Hematopoietic multipotent progenitor cell treated with erythropoietin and hydrocortisone succinate and interleukin-3 and kit ligand, for 6 days (in vitro differentiated cells): ENCODE results near the gene BBS12.

Experiments
- DNase-seq: peaks from one replicate; pipeline ENCODE4 v3.0.0-alpha.2; 2015

BBS12 gene

GRCh38 chr4:122732329-122733026, at the start of gene BBS12:
Gene BBS12, plus strand, starts transcription at chr4:122732704. Its CDS starts 9,189 bp downstream, at chr4:122741893.
- DNase-seq = peak; percentile 100

GRCh38 chr4:122686691-122687090, 45.8 kb upstream of the BBS12 start:
- no peak for DNase-seq

GRCh38 chr4:122687531-122688061, 44.9 kb upstream of the BBS12 start:
- DNase-seq = peak; percentile 14

GRCh38 chr4:122688529-122689140, 43.9 kb upstream of the BBS12 start:
- DNase-seq = no peak

GRCh38 chr4:122689972-122690371, 42.5 kb upstream of the BBS12 start:
- no peak for DNase-seq

GRCh38 chr4:122691988-122692387, 40.5 kb upstream of the BBS12 start:
- no peak for DNase-seq

GRCh38 chr4:122692641-122693520, 39.6 kb upstream of the BBS12 start:
- DNase-seq = no peak

- DNase-seq = no peak
Observed at GRCh38 chr4:122695226-122695625, 37.3 kb upstream of the BBS12 start.

- no peak for DNase-seq
Observed at GRCh38 chr4:122700178-122700725, 32.3 kb upstream of the BBS12 start.

GRCh38 chr4:122701061-122701460, 31.4 kb upstream of the BBS12 start:
- no peak for DNase-seq

GRCh38 chr4:122701965-122702364, 30.5 kb upstream of the BBS12 start:
- DNase-seq = no peak

GRCh38 chr4:122702939-122703338, 29.6 kb upstream of the BBS12 start:
- no peak for DNase-seq

GRCh38 chr4:122703868-122704267, 28.6 kb upstream of the BBS12 start:
- DNase-seq = no peak

- no peak for DNase-seq
Observed at GRCh38 chr4:122705009-122705408, 27.5 kb upstream of the BBS12 start.

- no peak for DNase-seq
Observed at GRCh38 chr4:122705547-122706117, 26.9 kb upstream of the BBS12 start.

- no peak for DNase-seq
Observed at GRCh38 chr4:122706511-122706910, 26.0 kb upstream of the BBS12 start.

- DNase-seq = no peak
Observed at GRCh38 chr4:122707497-122707896, 25.0 kb upstream of the BBS12 start.

GRCh38 chr4:122709236-122709635, 23.3 kb upstream of the BBS12 start:
- DNase-seq = no peak

- DNase-seq = no peak
Observed at GRCh38 chr4:122710434-122711308, 21.8 kb upstream of the BBS12 start.

- no peak for DNase-seq
Observed at GRCh38 chr4:122711919-122712318, 20.6 kb upstream of the BBS12 start.

GRCh38 chr4:122712782-122713181, 19.7 kb upstream of the BBS12 start:
- DNase-seq = peak; percentile 73

- peak; percentile 24 for DNase-seq
Observed at GRCh38 chr4:122715221-122715620, 17.3 kb upstream of the BBS12 start.
